ENCODE measurements around the gene YBX2.
"Not testable (repeated sequence)": the region's sequence is repeated elsewhere in the genome, so short reads cannot be mapped to it uniquely, and the experiment has no call there.

Gene YBX2

GRCh38 chr17:7294614-7295153 lies at the start of gene YBX2:
Gene YBX2 (minus strand): TSS chr17:7294639. CDS start chr17:7294500, 139 bp downstream.
- DNase-seq, result peak; percentile 68

- no peak for DNase-seq
Observed at GRCh38 chr17:7343250-7343649, 48.8 kb upstream of the YBX2 start.

- no peak for DNase-seq
Observed at GRCh38 chr17:7341842-7342241, 47.4 kb upstream of the YBX2 start.

GRCh38 chr17:7340179-7340578 lies 45.7 kb upstream of the YBX2 start:
- DNase-seq, result no peak

GRCh38 chr17:7337600-7337999 lies 43.2 kb upstream of the YBX2 start:
- not testable (repeated sequence) for DNase-seq

GRCh38 chr17:7336240-7337175 lies 42.1 kb upstream of the YBX2 start, which contains the start of gene ACAP1:
Gene ACAP1 (plus strand): TSS chr17:7336529. CDS start chr17:7336735, 206 bp downstream.
- peak; percentile 90 for DNase-seq

- DNase-seq, result not testable (repeated sequence)
Observed at GRCh38 chr17:7335765-7336164, 41.3 kb upstream of the YBX2 start.

GRCh38 chr17:7334938-7335538 lies 40.6 kb upstream of the YBX2 start:
- DNase-seq, result no peak

GRCh38 chr17:7332600-7333069 lies 38.2 kb upstream of the YBX2 start:
- not testable (repeated sequence) for DNase-seq

GRCh38 chr17:7332111-7332510 lies 37.7 kb upstream of the YBX2 start:
- DNase-seq, result no peak

- DNase-seq, result no peak
Observed at GRCh38 chr17:7330638-7331015, 36.2 kb upstream of the YBX2 start.

GRCh38 chr17:7329997-7330637 lies 35.7 kb upstream of the YBX2 start:
- peak; percentile 72 for DNase-seq

- peak; percentile 97 for DNase-seq
Observed at GRCh38 chr17:7329374-7329996, 35.0 kb upstream of the YBX2 start.

- peak; percentile 27 for DNase-seq
Observed at GRCh38 chr17:7328840-7329373, 34.5 kb upstream of the YBX2 start, which contains the start of gene NEURL4. Gene NEURL4 (minus strand): TSS chr17:7329335. CDS start chr17:7329312, 23 bp downstream.

GRCh38 chr17:7328009-7328408 lies 33.6 kb upstream of the YBX2 start:
- DNase-seq, result no peak

- no peak for DNase-seq
Observed at GRCh38 chr17:7327501-7327900, 33.1 kb upstream of the YBX2 start.

GRCh38 chr17:7327056-7327455 lies 32.6 kb upstream of the YBX2 start:
- no peak for DNase-seq

GRCh38 chr17:7326186-7326585 lies 31.7 kb upstream of the YBX2 start:
- DNase-seq, result no peak

GRCh38 chr17:7325031-7325528 lies 30.6 kb upstream of the YBX2 start:
- no peak for DNase-seq

GRCh38 chr17:7324438-7324779 lies 30.0 kb upstream of the YBX2 start:
- DNase-seq, result no peak

GRCh38 chr17:7323731-7324437 lies 29.4 kb upstream of the YBX2 start:
- DNase-seq, result peak; percentile 67

Data from activated gamma-delta T cell treated with Interleukin-2 at 50 U/mL for 16 hours (primary cell).